OCI-LY1 (cell line): ENCODE data around the gene SPACA7.

Experiments
- H2AFZ ChIP-seq: fragments of 200-600 bp; sonication (generic), shearing (Covaris generic); 2 replicates; pipeline ENCODE4 v1.6.0; 2014; ENCODE audit warnings: antibody characterized with exemption, mild to moderate bottlenecking, low read length
- H3F3A ChIP-seq: fragments of 200-600 bp; sonication (generic), shearing (Covaris generic); 2 replicates; pipeline ENCODE4 v1.6.0; 2014; ENCODE audit warnings: mild to moderate bottlenecking, antibody characterized with exemption, low read length, moderate library complexity; ENCODE audit not compliant: insufficient read depth
- H3K27ac ChIP-seq: fragments of 200-600 bp; sonication (generic); 2 replicates; pipeline ENCODE4 v1.5.1; 2014; ENCODE audit warnings: low read length, mixed run types, mild to moderate bottlenecking, low read depth; ENCODE audit not compliant: poor library complexity, severe bottlenecking
- H3K27me3 ChIP-seq: fragments of 200-600 bp; sonication (generic); 2 replicates; pipeline ENCODE4 v1.6.0; 2014; ENCODE audit warnings: antibody characterized with exemption, mild to moderate bottlenecking, low read length, moderate library complexity; ENCODE audit not compliant: insufficient read depth
- H3K36me3 ChIP-seq: fragments of 200-600 bp; sonication (generic); 2 replicates; pipeline ENCODE4 v1.6.1; 2014; ENCODE audit warnings: mild to moderate bottlenecking, antibody characterized with exemption, low read length, moderate library complexity, mixed read lengths; ENCODE audit not compliant: insufficient read depth
- H3K4me1 ChIP-seq: fragments of 200-600 bp; sonication (generic); 2 replicates; pipeline ENCODE4 v1.5.1; 2014; ENCODE audit warnings: mild to moderate bottlenecking, low read length, moderate library complexity; ENCODE audit not compliant: insufficient read depth, severe bottlenecking
- H3K4me2 ChIP-seq: fragments of 200-600 bp; sonication (generic), shearing (Covaris generic); 2 replicates; pipeline ENCODE4 v1.6.1; 2014; ENCODE audit warnings: low read length
- H3K4me3 ChIP-seq: fragments of 200-600 bp; sonication (generic); 2 replicates; pipeline ENCODE4 v1.5.1; 2014; ENCODE audit warnings: low read length, low read depth, mild to moderate bottlenecking, mixed read lengths; ENCODE audit not compliant: poor library complexity, severe bottlenecking
- H3K79me2 ChIP-seq: fragments of 200-600 bp; shearing (Covaris generic); 2 replicates; pipeline ENCODE4 v1.6.1; 2016; ENCODE audit warnings: mixed run types, low read length, mixed read lengths; ENCODE audit not compliant: insufficient read depth
- H3K9ac ChIP-seq: fragments of 200-600 bp; sonication (generic), shearing (Covaris generic); 2 replicates; pipeline ENCODE4 v1.6.1; 2014; ENCODE audit warnings: mild to moderate bottlenecking, low read length, mixed read lengths
- H3K9me2 ChIP-seq: fragments of 200-600 bp; sonication (generic), shearing (Covaris generic); 2 replicates; pipeline ENCODE4 v1.6.1; 2014; ENCODE audit warnings: low read depth, mild to moderate bottlenecking, low read length, mixed read lengths
- H3K9me3 ChIP-seq: fragments of 200-600 bp; shearing (Covaris generic); 2 replicates; pipeline ENCODE4 v1.6.1; 2014; ENCODE audit warnings: low read length, mixed read lengths
- H4K20me1 ChIP-seq: fragments of 200-600 bp; sonication (generic), shearing (Covaris generic); 2 replicates; pipeline ENCODE4 v1.6.0; 2016; ENCODE audit warnings: mild to moderate bottlenecking, low read length; ENCODE audit not compliant: insufficient read depth
- EZH2 ChIP-seq: fragments of 200-600 bp; sonication (generic), shearing (Covaris generic); IDR thresholded peaks from 2 replicates; pipeline ENCODE4 v1.8.0; 2017; ENCODE audit warnings: borderline replicate concordance, mixed run types, mild to moderate bottlenecking, antibody characterized with exemption, low read length, moderate library complexity, mixed read lengths
- TF ChIP-seq, protein P1 (sequence below): fragments of 200-600 bp; sonication (generic), shearing (Covaris generic); IDR thresholded peaks from 2 replicates; pipeline ENCODE4 v1.5.1; 2017; ENCODE audit warnings: mild to moderate bottlenecking, antibody characterized with exemption, low read length, moderate library complexity, mixed read lengths

SPACA7 gene

DNA sequence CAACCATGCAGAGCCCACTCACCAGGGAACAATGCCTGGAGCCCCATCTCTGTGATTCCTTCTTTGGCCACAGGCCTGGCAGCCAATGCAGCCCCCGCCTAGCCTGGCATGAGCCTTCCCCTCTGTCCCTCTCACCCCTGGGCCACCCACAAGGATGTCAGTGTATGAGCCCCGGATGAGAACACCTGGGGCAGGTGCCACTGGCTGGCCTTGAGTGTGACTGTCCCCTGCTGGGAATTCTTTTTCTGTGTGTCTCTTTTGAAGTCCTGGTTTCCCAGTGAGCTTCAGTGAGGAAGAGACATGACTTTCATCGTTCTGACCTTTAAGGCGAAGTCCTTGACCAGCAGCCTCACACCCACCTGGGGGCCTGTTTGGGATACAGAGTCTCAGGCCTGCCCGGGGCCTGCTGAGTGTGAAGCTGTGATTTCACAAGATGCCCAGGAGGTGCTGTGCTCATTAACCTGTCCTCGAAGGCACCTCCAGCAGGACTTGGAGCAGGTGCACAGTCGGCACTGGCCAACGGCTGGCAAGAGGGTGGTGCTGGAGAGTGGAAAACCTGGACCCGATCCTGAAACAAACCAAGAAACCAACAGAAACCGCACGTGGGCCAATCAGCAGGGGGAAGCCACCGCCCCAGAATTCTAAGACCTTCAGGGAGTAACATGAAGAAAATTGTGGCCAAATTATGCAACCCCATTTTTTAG, 27.4 kb upstream of the SPACA7 start:
- Histone ChIP-seq H2AFZ (no peak overlapping the region), H3K9me2 (no peaks in the 10 kb centered on the region), H3K9me3 (no peaks in the 10 kb centered on the region), H3F3A (no peaks in the 10 kb centered on the region), H3K4me1 (no peaks in the 10 kb centered on the region), H3K4me3 (no peak overlapping the region), H3K27me3 (peaks cover 5% of the 10 kb centered on the region; the same call in 1 of the 2 replicates), H3K36me3 (no peaks in the 10 kb centered on the region), H3K27ac (no peak overlapping the region), H3K9ac (no peak overlapping the region), H4K20me1 (no peaks in the 10 kb centered on the region), H3K4me2 (no peak overlapping the region), H3K79me2 (no peaks in the 10 kb centered on the region)
- TF ChIP-seq EZH2 = no peak
- TF ChIP-seq, protein P1, sequence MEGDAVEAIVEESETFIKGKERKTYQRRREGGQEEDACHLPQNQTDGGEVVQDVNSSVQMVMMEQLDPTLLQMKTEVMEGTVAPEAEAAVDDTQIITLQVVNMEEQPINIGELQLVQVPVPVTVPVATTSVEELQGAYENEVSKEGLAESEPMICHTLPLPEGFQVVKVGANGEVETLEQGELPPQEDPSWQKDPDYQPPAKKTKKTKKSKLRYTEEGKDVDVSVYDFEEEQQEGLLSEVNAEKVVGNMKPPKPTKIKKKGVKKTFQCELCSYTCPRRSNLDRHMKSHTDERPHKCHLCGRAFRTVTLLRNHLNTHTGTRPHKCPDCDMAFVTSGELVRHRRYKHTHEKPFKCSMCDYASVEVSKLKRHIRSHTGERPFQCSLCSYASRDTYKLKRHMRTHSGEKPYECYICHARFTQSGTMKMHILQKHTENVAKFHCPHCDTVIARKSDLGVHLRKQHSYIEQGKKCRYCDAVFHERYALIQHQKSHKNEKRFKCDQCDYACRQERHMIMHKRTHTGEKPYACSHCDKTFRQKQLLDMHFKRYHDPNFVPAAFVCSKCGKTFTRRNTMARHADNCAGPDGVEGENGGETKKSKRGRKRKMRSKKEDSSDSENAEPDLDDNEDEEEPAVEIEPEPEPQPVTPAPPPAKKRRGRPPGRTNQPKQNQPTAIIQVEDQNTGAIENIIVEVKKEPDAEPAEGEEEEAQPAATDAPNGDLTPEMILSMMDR = no peak

DNA sequence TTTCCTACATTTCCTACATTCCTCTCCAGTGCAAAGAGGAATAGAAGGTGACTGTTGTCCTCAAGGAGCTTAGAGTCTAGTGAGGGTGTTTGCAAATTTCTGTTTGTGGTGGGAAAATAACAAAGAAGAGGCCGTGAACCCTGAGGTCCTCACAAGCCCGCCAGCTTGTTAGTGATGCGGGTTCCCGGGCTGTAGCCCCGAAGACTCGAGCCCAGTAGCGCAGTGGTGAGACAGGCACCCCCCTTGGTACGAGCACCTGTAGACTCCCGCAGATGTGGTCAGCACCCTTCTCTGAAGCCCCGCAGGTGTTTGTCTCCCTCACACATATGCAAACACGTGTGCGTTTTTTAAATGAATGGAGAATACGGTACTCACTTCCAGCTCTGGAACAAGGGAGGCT, 26.5 kb upstream of the SPACA7 start:
- no peaks in the 10 kb centered on the region for H3K4me1 ChIP-seq
- H3K27ac ChIP-seq = no peak overlapping the region
- H4K20me1 ChIP-seq = no peaks in the 10 kb centered on the region
- H3K9me2 ChIP-seq = no peaks in the 10 kb centered on the region
- no peak overlapping the region for H3K4me2 ChIP-seq
- TF ChIP-seq, protein P1 = no peak
- TF ChIP-seq EZH2 = no peak
- H2AFZ ChIP-seq = no peak overlapping the region
- H3K9ac ChIP-seq = no peak overlapping the region
- H3K4me3 ChIP-seq = no peak overlapping the region
- no peaks in the 10 kb centered on the region for H3K79me2 ChIP-seq
- H3F3A ChIP-seq = no peaks in the 10 kb centered on the region
- H3K36me3 ChIP-seq = no peaks in the 10 kb centered on the region
- H3K27me3 ChIP-seq = peaks cover 5% of the 10 kb centered on the region; the same call in 1 of the 2 replicates
- H3K9me3 ChIP-seq = no peaks in the 10 kb centered on the region

DNA sequence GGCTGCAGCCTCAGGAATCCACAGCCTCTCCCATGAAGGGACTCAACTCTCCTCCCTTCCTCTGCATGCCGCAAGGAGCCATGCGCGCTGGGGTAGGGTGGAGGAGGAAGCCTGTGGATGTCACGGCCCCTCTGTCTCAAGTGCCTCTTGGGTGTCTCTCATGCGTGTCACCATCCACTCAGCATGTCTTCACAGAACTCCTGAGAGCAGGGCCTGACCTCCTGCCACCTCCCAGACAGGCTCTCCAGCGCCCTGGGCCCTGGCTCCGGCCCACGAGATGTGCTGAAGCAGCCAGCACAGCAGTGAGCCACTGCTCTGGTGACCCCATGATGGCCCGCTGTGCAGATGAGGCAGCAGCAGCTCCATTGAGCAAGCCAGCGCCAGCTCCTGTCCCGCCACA, 25.9 kb upstream of the SPACA7 start:
- no peak overlapping the region for H3K9ac ChIP-seq
- no peaks in the 10 kb centered on the region for H3K9me2 ChIP-seq
- H3K27ac ChIP-seq = no peak overlapping the region
- no peaks in the 10 kb centered on the region for H4K20me1 ChIP-seq
- TF ChIP-seq, protein P1 = no peak
- no peak for TF ChIP-seq EZH2
- H3K9me3 ChIP-seq = no peaks in the 10 kb centered on the region
- H3K4me3 ChIP-seq = no peak overlapping the region
- no peaks in the 10 kb centered on the region for H3F3A ChIP-seq
- no peak overlapping the region for H2AFZ ChIP-seq
- no peaks in the 10 kb centered on the region for H3K4me1 ChIP-seq
- H3K79me2 ChIP-seq = no peaks in the 10 kb centered on the region
- peaks cover 5% of the 10 kb centered on the region; the same call in 1 of the 2 replicates for H3K27me3 ChIP-seq
- H3K4me2 ChIP-seq = no peak overlapping the region
- no peaks in the 10 kb centered on the region for H3K36me3 ChIP-seq
